ENCODE measurements around the gene MPPED1. TPM values are rescaled to one million over a fixed set of nuclear protein-coding genes. Genes with fewer than 3 reads are reported as not detected.

The MPPED1 gene
- total and polyA plus RNA-seq, 2 donors (not counting 1 experiment from before 2014, with no cell fraction given): 0.13 TPM; not detected in 1

GRCh38 chr22:43530349-43531201 is 118.8 kb downstream of the MPPED1 start:
- Mint-ChIP-seq H3K27ac (no peak overlapping the region), H3K4me1 (no peaks in the 10 kb centered on the region), H3K27me3 (peaks cover 16% of the 10 kb centered on the region), H3K9me3 (ENCODE audit: insufficient read depth) (no peaks in the 10 kb centered on the region), H3K4me3 (no peak overlapping the region)
- ATAC-seq (ENCODE audit: low read depth) (no peak), DNase-seq (no peak)
- ChIA-PET POLR2A (no interaction called here), CTCF (no interaction called here)
- intact Hi-C loops (cut with micrococcal nuclease): no loop called here
- H3K27me3 ChIP-seq (replicated peaks in 1 of 4; ENCODE audit: control extremely low read depth in 1 of 4, control insufficient read depth in 3 of 4, insufficient read depth in 4 of 4, low read length in 3 of 4): peaks cover 0 to 7% (median 0%) of the 10 kb centered on the region in 4 experiments
- no peak overlapping the region for H2AFZ ChIP-seq (ENCODE audit: insufficient read depth, low read depth, low read length, poor library complexity, severe bottlenecking)
- peaks cover 0 to 3% (median 0%) of the 10 kb centered on the region in 3 donors for H3K9me3 ChIP-seq (ENCODE audit: control extremely low read depth in 1 of 3, control insufficient read depth in 2 of 3, insufficient read depth in 1 of 3, low read length in 2 of 3)
- H3K4me3 ChIP-seq (ENCODE audit: control extremely low read depth in 1 of 5, extremely low read depth in 1 of 5, insufficient read depth in 1 of 5, low read depth in 2 of 5, low read length in 4 of 5): no peak overlapping the region
- no peaks in the 10 kb centered on the region for H3K4me1 ChIP-seq (ENCODE audit: control insufficient read depth in 2 of 2, insufficient read depth in 2 of 2, low read length in 2 of 2)
- WGBS (ENCODE audit: insufficient coverage): 91% methylated on average over 27 of the region's 34 CpGs
- H3K9ac ChIP-seq (ENCODE audit: low read length): no peak overlapping the region
- H3K36me3 ChIP-seq (replicated peaks in 1 of 2; ENCODE audit: control extremely low read depth in 1 of 2, control insufficient read depth in 1 of 2, extremely low read depth in 1 of 2, insufficient read depth in 2 of 2, low read length in 1 of 2): no peaks in the 10 kb centered on the region
- no peak overlapping the region for H3K27ac ChIP-seq (ENCODE audit: low read length in 2 of 2)
- no peaks in the 10 kb centered on the region for H4K20me1 ChIP-seq (ENCODE audit: control insufficient read depth, insufficient read depth, low read length, poor library complexity, severe bottlenecking)
- TF ChIP-seq EZH2 (IDR thresholded peaks at IDR 0.05; ENCODE audit: borderline replicate concordance, insufficient read depth, low read depth, low read length, poor library complexity, severe bottlenecking) (no peak), CTCF (IDR thresholded peaks at IDR 0.05) (no peak)
- H3K79me2 ChIP-seq (ENCODE audit: control insufficient read depth, insufficient read depth, low read length): no peaks in the 10 kb centered on the region
- H3K4me2 ChIP-seq (replicated peaks; ENCODE audit: low read depth, low read length, poor library complexity, severe bottlenecking): no peak overlapping the region

- Histone ChIP-seq H3K4me3 (ENCODE audit: control extremely low read depth in 1 of 5, extremely low read depth in 1 of 5, insufficient read depth in 1 of 5, low read depth in 2 of 5, low read length in 4 of 5) (no peak overlapping the region), H3K4me1 (ENCODE audit: control insufficient read depth in 2 of 2, insufficient read depth in 2 of 2, low read length in 2 of 2) (no peaks in the 10 kb centered on the region), H3K27ac (ENCODE audit: low read length in 2 of 2) (no peak overlapping the region), H3K27me3 (replicated peaks in 1 of 4; ENCODE audit: control extremely low read depth in 1 of 4, control insufficient read depth in 3 of 4, insufficient read depth in 4 of 4, low read length in 3 of 4) (peaks cover 0 to 7% (median 0%) of the 10 kb centered on the region in 4 experiments), H3K9ac (ENCODE audit: low read length) (no peak overlapping the region), H3K36me3 (replicated peaks in 1 of 2; ENCODE audit: control extremely low read depth in 1 of 2, control insufficient read depth in 1 of 2, extremely low read depth in 1 of 2, insufficient read depth in 2 of 2, low read length in 1 of 2) (no peaks in the 10 kb centered on the region), H3K79me2 (ENCODE audit: control insufficient read depth, insufficient read depth, low read length) (no peaks in the 10 kb centered on the region), H2AFZ (ENCODE audit: insufficient read depth, low read depth, low read length, poor library complexity, severe bottlenecking) (no peak overlapping the region), H3K4me2 (replicated peaks; ENCODE audit: low read depth, low read length, poor library complexity, severe bottlenecking) (no peak overlapping the region), H4K20me1 (ENCODE audit: control insufficient read depth, insufficient read depth, low read length, poor library complexity, severe bottlenecking) (no peaks in the 10 kb centered on the region), H3K9me3 (ENCODE audit: control extremely low read depth in 1 of 3, control insufficient read depth in 2 of 3, insufficient read depth in 1 of 3, low read length in 2 of 3) (peaks cover 0 to 3% (median 0%) of the 10 kb centered on the region in 3 donors)
- 63% methylated on average over 3 of the region's 4 CpGs for WGBS (ENCODE audit: insufficient coverage)
- H3K27ac Mint-ChIP-seq: no peak overlapping the region
- ATAC-seq (ENCODE audit: low read depth): no peak
- peaks cover 15% of the 10 kb centered on the region for H3K27me3 Mint-ChIP-seq
- no peaks in the 10 kb centered on the region for H3K4me1 Mint-ChIP-seq
- no peaks in the 10 kb centered on the region for H3K9me3 Mint-ChIP-seq (ENCODE audit: insufficient read depth)
- intact Hi-C loops (cut with micrococcal nuclease): no loop called here
- TF ChIP-seq EZH2 (IDR thresholded peaks at IDR 0.05; ENCODE audit: borderline replicate concordance, insufficient read depth, low read depth, low read length, poor library complexity, severe bottlenecking) (no peak), CTCF (IDR thresholded peaks at IDR 0.05) (no peak)
- ChIA-PET CTCF (no interaction called here), POLR2A (no interaction called here)
- H3K4me3 Mint-ChIP-seq: no peak overlapping the region
- no peak for DNase-seq
These were observed 119.8 kb downstream of the MPPED1 start for GRCh38 chr22:43531651-43532050.

All from B cell (primary cell).